Mucosa of descending colon (tissue), 3 donors: ENCODE data around the gene ABHD12. TPM values are rescaled to one million over a fixed set of nuclear protein-coding genes. Genes with fewer than 3 reads are reported as not detected.

Source experiments
- ATAC-seq: fragments of 200-7000 bp; cut with Tn5 transposase; one replicate; pipeline ENCODE4 v1.9.1; 2020; ENCODE audit warnings: mild to moderate bottlenecking, moderate library complexity
- DNase-seq, 3 donors: peaks; one replicate each; pipeline ENCODE4 v3.0.0-alpha.2; 2020
- H3K36me3 ChIP-seq: fragments of 200-600 bp; one replicate; pipeline ENCODE4 v1.8.0; 2021; ENCODE audit warnings: low read depth, mild to moderate bottlenecking
- H3K4me1 ChIP-seq: fragments of 200-600 bp; one replicate; pipeline ENCODE4 v1.8.0; 2021; ENCODE audit warnings: low read depth, mild to moderate bottlenecking
- H3K4me3 ChIP-seq: fragments of 200-600 bp; one replicate; pipeline ENCODE4 v1.8.0; 2021; ENCODE audit warnings: mild to moderate bottlenecking
- H3K9me3 ChIP-seq: fragments of 200-600 bp; one replicate; pipeline ENCODE4 v1.8.0; 2021; ENCODE audit warnings: mild to moderate bottlenecking
- CTCF ChIP-seq: fragments of 200-600 bp; IDR thresholded peaks from one replicate; pipeline ENCODE4 v1.8.0; 2022; ENCODE audit warnings: antibody characterized with exemption, mild to moderate bottlenecking
- intact Hi-C, 2 donors: fragments of 100-400 bp; cut with DNase I in 1 of 2; cut with micrococcal nuclease in 1 of 2; formaldehyde crosslinking; loops; one replicate each; pipeline versions ENCODE4 v1.11.0 to v1.11.1; 2022; cut with DNase I, micrococcal nuclease
- total RNA-seq, 3 donors: library from RNA; stranded (reverse); fragmentation: NEBNext Ultra II Directional in 2 of 3; extraction: Animal tissue kit (Norgen Biotek cat#: 25700) in 2 of 3; gene quantifications; one replicate each; pipeline versions ENCODE4 v1.2.1 to v1.2.4, GENCODE V29; 2021 to 2023
- donor health status: DM: no; HTN: no; CAD: no; lungs with moderate emphysema.
- donor health status: DM: no; HTN: no; CAD: no.
- donor health status: DM: no; HTN: yes; CAD: no.

ABHD12 gene
- total RNA-seq, 3 donors from 2014 or later, result 47.3 to 65.5 (median 59.5) TPM

- TF ChIP-seq CTCF, result no peak
- ATAC-seq (peak; percentile 79), DNase-seq (peak; percentile 62 to 80 (median 75))
- H3K36me3 ChIP-seq, result no peaks in the 10 kb centered on the region
- intact Hi-C loops, result loop anchor here (5.0 to 10.0 kb wide), 2 partner anchors 85 to 93 kb away; partner anchors contain the start of gene ABHD12 (in 1 of the 2)
- H3K4me1 ChIP-seq, result peaks cover 31% of the 10 kb centered on the region
- H3K4me3 ChIP-seq, result no peak overlapping the region
- H3K9me3 ChIP-seq, result no peaks in the 10 kb centered on the region
Observed at GRCh38 chr20:25309395-25310267, 81.0 kb downstream of the ABHD12 start.

- Histone ChIP-seq H3K36me3 (no peaks in the 10 kb centered on the region), H3K4me1 (peaks cover 31% of the 10 kb centered on the region), H3K9me3 (no peaks in the 10 kb centered on the region), H3K4me3 (no peak overlapping the region)
- intact Hi-C loops, result loop anchor here (5.0 to 10.0 kb wide), 2 partner anchors 86 to 93 kb away; partner anchors contain the start of gene ABHD12 (in 1 of the 2)
- DNase-seq (peak in 2 of 3 donors; percentile 34 to 67), ATAC-seq (no peak)
- TF ChIP-seq CTCF, result no peak
Observed at GRCh38 chr20:25308671-25309394, 81.8 kb downstream of the ABHD12 start.

GRCh38 chr20:25308083-25308491 is 82.5 kb downstream of the ABHD12 start:
- H3K4me1 ChIP-seq, result peaks cover 31% of the 10 kb centered on the region
- intact Hi-C loops, result loop anchor here (5.0 to 10.0 kb wide), 2 partner anchors 87 to 94 kb away; partner anchors contain the start of gene ABHD12 (in 1 of the 2)
- H3K9me3 ChIP-seq, result no peaks in the 10 kb centered on the region
- TF ChIP-seq CTCF, result no peak
- ATAC-seq (no peak), DNase-seq (peak in 2 of 3 donors; percentile 31 to 50)
- no peak overlapping the region for H3K4me3 ChIP-seq
- no peaks in the 10 kb centered on the region for H3K36me3 ChIP-seq

- Histone ChIP-seq H3K9me3 (no peaks in the 10 kb centered on the region), H3K4me1 (peaks cover 31% of the 10 kb centered on the region), H3K4me3 (no peak overlapping the region), H3K36me3 (no peaks in the 10 kb centered on the region)
- DNase-seq (peak in 2 of 3 donors; percentile 26 to 34), ATAC-seq (no peak)
- TF ChIP-seq CTCF, result no peak
- intact Hi-C loops, result loop anchor here (5.0 to 10.0 kb wide), 2 partner anchors 88 to 95 kb away; partner anchors contain the start of gene ABHD12 (in 1 of the 2)
Observed at GRCh38 chr20:25306991-25307903, 83.4 kb downstream of the ABHD12 start.
